HepG2 (cell line): ENCODE results near the gene IGF2BP3. TPM values are rescaled to one million over a fixed set of nuclear protein-coding genes. Genes with fewer than 3 reads are reported as not detected.

Experiments
- ATF6 ChIP-seq: sonication (generic); formaldehyde crosslinking; conservative IDR thresholded peaks from 2 replicates; pipeline ENCODE4 v1.4.0; 2020; ENCODE audit warnings: missing genetic modification reagents
- ERF ChIP-seq: IDR thresholded peaks from 2 replicates; pipeline ENCODE4 v1.6.1; 2018; ENCODE audit warnings: missing biosample characterization, missing genetic modification reagents
- GABPB1 ChIP-seq: IDR thresholded peaks from 2 replicates; pipeline ENCODE4 v1.6.1; 2016; ENCODE audit warnings: mild to moderate bottlenecking, missing genetic modification reagents, moderate library complexity, missing compliant biosample characterization
- KLF9 ChIP-seq: IDR thresholded peaks from 2 replicates; pipeline ENCODE4 v1.6.1; 2016; ENCODE audit warnings: low read depth
- MAFF ChIP-seq: IDR thresholded peaks from 2 replicates; pipeline ENCODE4 v1.6.1; 2011; ENCODE audit warnings: low read depth, low read length, improper control_type of control experiment
- MIER3 ChIP-seq: IDR thresholded peaks from 2 replicates; pipeline ENCODE4 v1.6.1; 2016; ENCODE audit warnings: missing compliant biosample characterization, borderline replicate concordance
- MTA3 ChIP-seq: sonication (generic); formaldehyde crosslinking; IDR thresholded peaks from 2 replicates; pipeline ENCODE4 v1.4.0; 2020; ENCODE audit warnings: missing genetic modification reagents
- PTBP1 ChIP-seq: fragments of 200-400 bp; formaldehyde crosslinking; IDR thresholded peaks from 2 replicates; pipeline ENCODE4 v1.6.1; 2018; ENCODE audit warnings: low read length, low read depth; ENCODE audit not compliant: poor library complexity, severe bottlenecking
- RBFOX2 ChIP-seq: fragments of 200-400 bp; formaldehyde crosslinking; IDR thresholded peaks from 2 replicates; pipeline ENCODE4 v1.6.1; 2017; ENCODE audit warnings: low read depth, mild to moderate bottlenecking, low read length
- REST ChIP-seq, 2 experiments: IDR thresholded peaks; 2 replicates each; pipeline ENCODE4 v1.6.1; 2011 to 2012; ENCODE audit warnings: low read length in 2 of 2, borderline replicate concordance in 1 of 2, low read depth in 1 of 2, mild to moderate bottlenecking in 1 of 2, moderate library complexity in 1 of 2
- SAP130 ChIP-seq: IDR thresholded peaks from 2 replicates; pipeline ENCODE4 v1.6.1; 2016; ENCODE audit warnings: low read depth
- ZNF234 ChIP-seq: sonication (generic); formaldehyde crosslinking; conservative IDR thresholded peaks from 2 replicates; pipeline ENCODE4 v1.5.1; 2020; ENCODE audit warnings: mild to moderate bottlenecking, missing genetic modification reagents
- ZNF546 ChIP-seq: sonication (generic); formaldehyde crosslinking; conservative IDR thresholded peaks from 2 replicates; pipeline ENCODE4 v1.8.1; 2023; ENCODE audit warnings: mild to moderate bottlenecking, missing genetic modification reagents
- ZNF749 ChIP-seq: sonication (generic); formaldehyde crosslinking; IDR thresholded peaks from 2 replicates; pipeline ENCODE4 v1.8.0; 2022; ENCODE audit warnings: mild to moderate bottlenecking, missing genetic modification reagents, moderate library complexity, borderline replicate concordance
- polyA plus RNA-seq, 8 experiments: library from polyadenylated mRNA; depleted of rRNA in 3 of 8; stranded (reverse) in 7 of 8; unstranded in 1 of 8; fragments of >200 nt; fragmentation: Illumina TruSeq in 4 of 8; extraction: Trizol in 4 of 8; gene quantifications; 2 replicates each; pipeline versions ENCODE4 v1.2.1 to v1.2.3, GENCODE V29; 2011 to 2016; ENCODE audit warnings: low read depth in 4 of 8, missing spikeins in 1 of 8, mixed read lengths in 1 of 8; ENCODE audit not compliant: insufficient read depth in 1 of 8
- total RNA-seq, 5 experiments: library from RNA; depleted of rRNA; stranded (reverse); fragments of >200 nt; fragmentation: Illumina TruSeq; extraction: Trizol; gene quantifications; 2 replicates each; pipeline ENCODE4 v1.2.3, GENCODE V29; 2016; ENCODE audit warnings: low read depth in 1 of 5
- TF ChIP-seq, protein P1 (sequence below): sonication (generic); formaldehyde crosslinking; IDR thresholded peaks from 2 replicates; pipeline ENCODE4 v1.8.0; 2022; ENCODE audit warnings: missing genetic modification reagents, mild to moderate bottlenecking, inconsistent platforms, borderline replicate concordance
- TF ChIP-seq, protein P2 (sequence below): sonication (generic); formaldehyde crosslinking; conservative IDR thresholded peaks from 2 replicates; pipeline ENCODE4 v1.4.0; 2020; ENCODE audit warnings: mild to moderate bottlenecking, missing genetic modification reagents, moderate library complexity

Gene IGF2BP3
- total and polyA plus RNA-seq, 2 of the 13 experiments (the other 11 are each of a cell fraction or from before 2014, with no cell fraction given): 37.7 to 39.5 TPM

- TF ChIP-seq, protein P1, sequence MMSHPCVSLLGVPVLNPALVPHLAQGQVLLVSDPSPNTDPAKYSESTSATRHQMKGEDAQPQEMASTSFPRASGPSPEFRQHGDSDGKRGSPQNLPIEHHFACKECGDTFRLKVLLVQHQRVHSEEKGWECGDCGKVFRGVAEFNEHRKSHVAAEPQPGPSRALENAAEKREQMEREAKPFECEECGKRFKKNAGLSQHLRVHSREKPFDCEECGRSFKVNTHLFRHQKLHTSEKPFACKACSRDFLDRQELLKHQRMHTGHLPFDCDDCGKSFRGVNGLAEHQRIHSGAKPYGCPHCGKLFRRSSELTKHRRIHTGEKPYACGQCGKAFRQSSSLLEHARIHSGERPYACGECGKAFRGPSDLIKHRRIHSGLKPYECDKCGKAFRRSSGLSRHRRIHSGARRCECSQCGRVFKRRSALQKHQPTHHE (CRISPR knock-in tag): no peak
- TF ChIP-seq MIER3 (CRISPR knock-in tag) (peak; percentile 53; the same call in 1 of the 2 replicates), GABPB1 (peak; percentile 96), ERF (CRISPR knock-in tag) (peak; percentile 51; the same call in 1 of the 2 replicates), REST (IDR thresholded peaks at IDR 0.05; ENCODE audit: borderline replicate concordance in 1 of 2, low read depth in 1 of 2, low read length in 2 of 2) (no peak), ZNF546 (CRISPR knock-in tag) (no peak), ZNF234 (CRISPR knock-in tag) (peak; percentile 93; the same call in 1 of the 2 replicates), RBFOX2 (peak; percentile 98), SAP130 (CRISPR knock-in tag) (peak; percentile 92), KLF9 (CRISPR knock-in tag) (no peak), ATF6 (CRISPR knock-in tag) (peak; percentile 27; the same call in 1 of the 2 replicates), MTA3 (CRISPR knock-in tag) (no peak), MAFF (no peak), ZNF749 (0 out of 2 replicates have a peak, but pooled peaks have one; percentile 18), PTBP1 (no peak)
- TF ChIP-seq, protein P2, sequence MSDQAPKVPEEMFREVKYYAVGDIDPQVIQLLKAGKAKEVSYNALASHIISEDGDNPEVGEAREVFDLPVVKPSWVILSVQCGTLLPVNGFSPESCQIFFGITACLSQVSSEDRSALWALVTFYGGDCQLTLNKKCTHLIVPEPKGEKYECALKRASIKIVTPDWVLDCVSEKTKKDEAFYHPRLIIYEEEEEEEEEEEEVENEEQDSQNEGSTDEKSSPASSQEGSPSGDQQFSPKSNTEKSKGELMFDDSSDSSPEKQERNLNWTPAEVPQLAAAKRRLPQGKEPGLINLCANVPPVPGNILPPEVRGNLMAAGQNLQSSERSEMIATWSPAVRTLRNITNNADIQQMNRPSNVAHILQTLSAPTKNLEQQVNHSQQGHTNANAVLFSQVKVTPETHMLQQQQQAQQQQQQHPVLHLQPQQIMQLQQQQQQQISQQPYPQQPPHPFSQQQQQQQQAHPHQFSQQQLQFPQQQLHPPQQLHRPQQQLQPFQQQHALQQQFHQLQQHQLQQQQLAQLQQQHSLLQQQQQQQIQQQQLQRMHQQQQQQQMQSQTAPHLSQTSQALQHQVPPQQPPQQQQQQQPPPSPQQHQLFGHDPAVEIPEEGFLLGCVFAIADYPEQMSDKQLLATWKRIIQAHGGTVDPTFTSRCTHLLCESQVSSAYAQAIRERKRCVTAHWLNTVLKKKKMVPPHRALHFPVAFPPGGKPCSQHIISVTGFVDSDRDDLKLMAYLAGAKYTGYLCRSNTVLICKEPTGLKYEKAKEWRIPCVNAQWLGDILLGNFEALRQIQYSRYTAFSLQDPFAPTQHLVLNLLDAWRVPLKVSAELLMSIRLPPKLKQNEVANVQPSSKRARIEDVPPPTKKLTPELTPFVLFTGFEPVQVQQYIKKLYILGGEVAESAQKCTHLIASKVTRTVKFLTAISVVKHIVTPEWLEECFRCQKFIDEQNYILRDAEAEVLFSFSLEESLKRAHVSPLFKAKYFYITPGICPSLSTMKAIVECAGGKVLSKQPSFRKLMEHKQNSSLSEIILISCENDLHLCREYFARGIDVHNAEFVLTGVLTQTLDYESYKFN: peak; percentile 63
Observed at GRCh38 chr7:23298885-23299769, 171.2 kb downstream of the IGF2BP3 start, which contains the start of gene MALSU1 (continued).
